IMR-90 (cell line): ENCODE results near the gene TRIM2. TPM values are rescaled to one million over a fixed set of nuclear protein-coding genes. Genes with fewer than 3 reads are reported as not detected.

Experiments
- ATAC-seq: fragments of 200-7000 bp; cut with Tn5 transposase; 2 replicates; pipeline ENCODE4 v1.9.1; 2020; ENCODE audit warnings: low read depth, mild to moderate bottlenecking, moderate library complexity
- BruUV-seq: library from RNA; stranded (reverse); fragments of 400-500 nt; replicated peaks from 2 replicates; lab custom pipeline; 2021; lab: Mats Ljungman, UMichigan
- CTCF ChIA-PET: fragments of 300-600 bp; formaldehyde crosslinking; extraction: SDS; loops from one replicate; lab custom pipeline; 2021; ENCODE audit warnings: antibody characterized with exemption; lab: Yijun Ruan, JAX
- POLR2A ChIA-PET: fragments of 300-600 bp; sonication (Branson Sonifier 250); formaldehyde crosslinking; loops from one replicate; lab custom pipeline; 2022; ENCODE audit warnings: antibody characterized with exemption; ENCODE audit not compliant: unreplicated experiment; lab: Charles Lee
- DNase-seq: peaks from one replicate; pipeline ENCODE4 v3.0.0; 2013
- H2AFZ ChIP-seq: replicated peaks from 2 replicates; pipeline ENCODE3; 2013; ENCODE audit warnings: low read length, mild to moderate bottlenecking; ENCODE audit not compliant: poor library complexity
- H2AK5ac ChIP-seq: 2 replicates; pipeline ENCODE4 v1.6.1; 2013; ENCODE audit warnings: low read depth, low read length, inconsistent platforms
- H2AK9ac ChIP-seq: replicated peaks from 2 replicates; pipeline ENCODE3; 2013; ENCODE audit warnings: mild to moderate bottlenecking, low read depth, low read length, moderate library complexity; ENCODE audit not compliant: poor library complexity
- H2BK120ac ChIP-seq: 2 replicates; pipeline ENCODE4 v1.6.1; 2013; ENCODE audit warnings: low read depth, low read length, inconsistent platforms
- H2BK15ac ChIP-seq: 3 replicates; pipeline ENCODE4 v1.6.1; 2013; ENCODE audit warnings: low read depth, low read length, inconsistent platforms
- H2BK20ac ChIP-seq: 2 replicates; pipeline ENCODE4 v1.6.1; 2013; ENCODE audit warnings: low read depth, mild to moderate bottlenecking, inconsistent platforms, low read length, moderate library complexity
- H2BK5ac ChIP-seq: 2 replicates; pipeline ENCODE4 v1.6.1; 2013; ENCODE audit warnings: mild to moderate bottlenecking, low read depth, low read length, inconsistent platforms; ENCODE audit not compliant: poor library complexity, severe bottlenecking
- H3K14ac ChIP-seq: replicated peaks from 2 replicates; pipeline ENCODE4 v1.6.1; 2013; ENCODE audit warnings: low read depth, low read length, inconsistent platforms
- H3K18ac ChIP-seq: 2 replicates; pipeline ENCODE4 v1.6.1; 2013; ENCODE audit warnings: low read depth, low read length, control low read depth
- H3K23ac ChIP-seq: 2 replicates; pipeline ENCODE4 v1.6.1; 2013; ENCODE audit warnings: low read depth, low read length, inconsistent platforms
- H3K27ac ChIP-seq: 2 replicates; pipeline ENCODE4 v1.5.1; 2013; ENCODE audit warnings: mild to moderate bottlenecking, control low read depth, low read length; ENCODE audit not compliant: insufficient read depth
- H3K27me3 ChIP-seq: 2 replicates; pipeline ENCODE4 v1.6.1; 2013; ENCODE audit warnings: low read length; ENCODE audit not compliant: control insufficient read depth, insufficient read depth
- H3K36me3 ChIP-seq: 2 replicates; pipeline ENCODE4 v1.6.1; 2013; ENCODE audit warnings: low read length, mixed read lengths; ENCODE audit not compliant: control insufficient read depth, insufficient read depth
- H3K4ac ChIP-seq: 2 replicates; pipeline ENCODE4 v1.6.1; 2013; ENCODE audit warnings: low read depth, low read length, inconsistent platforms
- H3K4me1 ChIP-seq: 2 replicates; pipeline ENCODE4 v1.6.1; 2013; ENCODE audit warnings: low read length, mixed read lengths; ENCODE audit not compliant: control insufficient read depth, insufficient read depth
- H3K4me2 ChIP-seq: 2 replicates; pipeline ENCODE4 v1.6.1; 2013; ENCODE audit warnings: low read depth, mild to moderate bottlenecking, control low read depth, low read length, moderate library complexity
- H3K4me3 ChIP-seq: 2 replicates; pipeline ENCODE4 v1.5.1; 2013; ENCODE audit warnings: low read depth, mild to moderate bottlenecking, control low read depth, low read length, moderate library complexity; ENCODE audit not compliant: insufficient read depth
- H3K56ac ChIP-seq: 2 replicates; pipeline ENCODE4 v1.6.1; 2013; ENCODE audit warnings: low read length, inconsistent platforms; ENCODE audit not compliant: insufficient read depth; ENCODE audit errors: extremely low read depth
- H3K79me1 ChIP-seq, 2 experiments: 2 replicates each; pipeline ENCODE4 v1.6.1; 2013; ENCODE audit warnings: low read length in 2 of 2, inconsistent platforms in 1 of 2, low read depth in 1 of 2
- H3K9ac ChIP-seq: 2 replicates; pipeline ENCODE4 v1.6.1; 2013; ENCODE audit warnings: low read depth, low read length, control low read depth
- H3K9me1 ChIP-seq: 2 replicates; pipeline ENCODE4 v1.6.1; 2013; ENCODE audit warnings: low read length, inconsistent platforms; ENCODE audit not compliant: insufficient read depth
- H3K9me3 ChIP-seq: 2 replicates; pipeline ENCODE4 v1.6.1; 2013; ENCODE audit warnings: low read length; ENCODE audit not compliant: control insufficient read depth, insufficient read depth
- H4K20me1 ChIP-seq: 2 replicates; pipeline ENCODE4 v1.6.1; 2013; ENCODE audit warnings: low read length, inconsistent platforms; ENCODE audit not compliant: insufficient read depth
- H4K5ac ChIP-seq: 2 replicates; pipeline ENCODE4 v1.6.1; 2013; ENCODE audit warnings: mild to moderate bottlenecking, low read depth, low read length, control low read depth
- H4K8ac ChIP-seq, 2 experiments: 2 replicates each; pipeline ENCODE4 v1.6.1; 2013; ENCODE audit warnings: low read depth in 2 of 2, low read length in 2 of 2, control low read depth in 1 of 2, inconsistent platforms in 1 of 2
- H4K91ac ChIP-seq: 2 replicates; pipeline ENCODE4 v1.6.1; 2013; ENCODE audit warnings: low read depth, low read length, inconsistent platforms; ENCODE audit not compliant: insufficient read depth
- CTCF ChIP-seq: conservative IDR thresholded peaks from 2 replicates; pipeline ENCODE4 v1.5.1; 2012; ENCODE audit warnings: mild to moderate bottlenecking, low read depth, low read length, improper control_type of control experiment
- MAFK ChIP-seq: IDR thresholded peaks from 2 replicates; pipeline ENCODE4 v1.6.1; 2012; ENCODE audit warnings: low read depth, low read length, improper control_type of control experiment
- MAZ ChIP-seq: IDR thresholded peaks from 2 replicates; pipeline ENCODE4 v1.6.1; 2012; ENCODE audit warnings: low read depth, mild to moderate bottlenecking, low read length, improper control_type of control experiment, moderate library complexity, borderline replicate concordance
- MXI1 ChIP-seq: IDR thresholded peaks from 2 replicates; pipeline ENCODE4 v1.6.1; 2012; ENCODE audit warnings: low read depth, mild to moderate bottlenecking, low read length, moderate library complexity, borderline replicate concordance
- WGBS, 2 experiments: methylation state at CpG; one replicate each; pipeline versions ENCODE4 v1.1.5 to v1.1.7; 2013; ENCODE audit warnings: missing lambda C conversion rate in 2 of 2; ENCODE audit not compliant: insufficient read length in 1 of 2; ENCODE audit errors: extremely low coverage in 2 of 2; 5-methylcytosine and 5-hydroxymethylcytosine counted together
- dilution Hi-C: fragments of 300-500 bp; cut with HindIII; formaldehyde crosslinking; loops from one replicate; pipeline ENCODE4 v1.14.3; 2018; ENCODE audit warnings: low sequenced_read_pairs; ENCODE audit not compliant: unreplicated experiment
- in situ Hi-C: fragments of 300-500 bp; cut with MboI; formaldehyde crosslinking; loops from 3 replicates; pipeline ENCODE4 v1.14.3; 2019; ENCODE audit warnings: low sequenced_read_pairs, inconsistent platforms, mixed read lengths
- intact Hi-C: fragments of 100-400 bp; cut with micrococcal nuclease; formaldehyde crosslinking; loops from 2 replicates; pipeline ENCODE4 v1.10.0; 2022
- polyA plus RNA-seq, 3 experiments: library from polyadenylated mRNA; depleted of rRNA; stranded (reverse); fragments of >200 nt; gene quantifications; 2 replicates each; pipeline ENCODE4 v1.2.3, GENCODE V29; 2012; ENCODE audit warnings: low replicate concordance in 1 of 3
- total RNA-seq: library from RNA; depleted of rRNA; stranded (reverse); fragments of >200 nt; gene quantifications from 2 replicates; pipeline ENCODE4 v1.2.3, GENCODE V29; 2012

TRIM2 gene
- total and polyA plus RNA-seq, 2 of the 4 experiments (the other 2 are of a cell fraction) = 16.0 to 64.2 TPM

GRCh38 chr4:153204728-153205648 is 745 bp downstream of the TRIM2 start:
- peak overlapping the region; percentile 40 for H2BK120ac ChIP-seq
- H4K5ac ChIP-seq = 0 out of 2 replicates have a peak overlapping the region, but pooled peaks have one; percentile 1
- dilution Hi-C loops (no loop called here), in situ Hi-C loops (no loop called here), intact Hi-C loops (no loop called here)
- H3K56ac ChIP-seq = no peak overlapping the region
- H4K91ac ChIP-seq = no peak overlapping the region
- H3K9ac ChIP-seq = peak overlapping the region; percentile 22; the same call in 1 of the 2 replicates
- ATAC-seq (peak; percentile 16), DNase-seq (no peak)
- no peak overlapping the region for H2AK5ac ChIP-seq
- no peak overlapping the region for H3K18ac ChIP-seq
- H3K9me3 ChIP-seq = no peaks in the 10 kb centered on the region
- BruUV-seq = no TSS peak
- peak overlapping the region; percentile 85 for H2AFZ ChIP-seq
- H3K4me2 ChIP-seq = peak overlapping the region; percentile 57
- no peak overlapping the region; the same call in 1 of the 2 replicates for H3K4ac ChIP-seq
- H4K8ac ChIP-seq = peak overlapping the region in 1 of 2 experiments; percentile 19; a peak in 2 of 4 replicates
- H3K79me1 ChIP-seq = no peaks in the 10 kb centered on the region
- H3K9me1 ChIP-seq = no peaks in the 10 kb centered on the region
- no peak overlapping the region for H2AK9ac ChIP-seq
- no peaks in the 10 kb centered on the region for H4K20me1 ChIP-seq
- H3K27ac ChIP-seq = peak overlapping the region; percentile 13; the same call in 1 of the 2 replicates
- no peaks in the 10 kb centered on the region for H3K27me3 ChIP-seq
- peaks cover 4% of the 10 kb centered on the region for H3K4me1 ChIP-seq
- H3K4me3 ChIP-seq = no peak overlapping the region; the same call in 1 of the 2 replicates
- CTCF ChIA-PET = interaction anchor here (1.2 kb wide), 1 partner anchor 61 kb away, joined by 3 read pairs; no protein-coding TSS in a partner anchor
- no peak overlapping the region for H2BK5ac ChIP-seq
- POLR2A ChIA-PET = interaction anchor here (0.9 kb wide), 1 partner anchor 17 kb away, joined by 6 read pairs; no protein-coding TSS in a partner anchor
- 52% methylated on average over 3 of the region's 22 CpGs; no CpG with 5 or more reads in 1 of the 2 experiments for WGBS, 2 experiments
- TF ChIP-seq MXI1 (no peak), CTCF (no peak), MAZ (no peak), MAFK (no peak)
- no peak overlapping the region; the same call in 1 of the 2 replicates for H3K14ac ChIP-seq
- peak overlapping the region; percentile 29; the same call in 1 of the 2 replicates for H3K23ac ChIP-seq
- H2BK15ac ChIP-seq = no peak overlapping the region; the same call in 2 of the 3 replicates
- H3K36me3 ChIP-seq = no peaks in the 10 kb centered on the region
- no peak overlapping the region for H2BK20ac ChIP-seq
